ENCODE results near the gene MPEG1. TPM values are rescaled to one million over a fixed set of nuclear protein-coding genes. Genes with fewer than 3 reads are reported as not detected.

The MPEG1 gene
- total and polyA plus RNA-seq, 2 donors (not counting 1 experiment from before 2014, with no cell fraction given), result not detected

DNA sequence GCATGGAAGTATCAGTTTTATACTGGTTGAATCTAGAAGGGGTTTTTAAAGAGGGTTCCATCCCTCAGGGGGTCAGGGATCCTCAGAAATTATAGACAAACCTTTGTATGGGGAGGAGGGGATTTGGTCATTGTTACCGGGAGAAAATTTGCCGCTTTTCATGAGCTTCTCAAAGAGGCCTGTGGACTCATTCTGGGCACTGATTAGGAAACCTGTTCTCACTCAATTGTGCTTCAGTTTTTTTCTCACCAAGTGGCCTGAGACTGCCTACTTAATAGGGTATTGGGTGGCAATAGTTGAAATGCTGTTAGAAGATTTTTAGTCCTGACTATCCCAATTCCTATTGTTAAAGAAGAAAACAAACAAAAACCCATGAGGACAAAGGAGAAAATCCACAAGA, 14.0 kb downstream of the MPEG1 start:
- Histone ChIP-seq H3K27me3 (ENCODE audit: control insufficient read depth, insufficient read depth, low read length) (no peaks in the 10 kb centered on the region), H3K79me2 (ENCODE audit: control insufficient read depth, insufficient read depth, low read length) (no peaks in the 10 kb centered on the region), H3K27ac (ENCODE audit: insufficient read depth, low read length) (no peak overlapping the region), H3K4me3 (replicated peaks in 1 of 4; ENCODE audit: control extremely low read depth in 1 of 4, insufficient read depth in 1 of 4, low read depth in 3 of 4, low read length in 4 of 4) (no peak overlapping the region), H3K4me1 (ENCODE audit: control insufficient read depth, extremely low read depth, insufficient read depth, low read length) (peaks cover 4% of the 10 kb centered on the region), H4K20me1 (ENCODE audit: control insufficient read depth, extremely low read depth, insufficient read depth, low read length) (no peaks in the 10 kb centered on the region), H3K9me3 (ENCODE audit: control insufficient read depth, insufficient read depth, low read depth, low read length) (no peaks in the 10 kb centered on the region), H3K4me2 (ENCODE audit: extremely low read depth, insufficient read depth, low read length) (no peak overlapping the region), H2AFZ (ENCODE audit: low read length) (no peak overlapping the region), H3K9ac (ENCODE audit: insufficient read depth, low read length) (no peak overlapping the region), H3K36me3 (ENCODE audit: control insufficient read depth, insufficient read depth, low read length) (no peaks in the 10 kb centered on the region)
- no peak for DNase-seq (ENCODE audit: low read depth in 2 of 2)
- no peak for TF ChIP-seq EZH2 (IDR thresholded peaks at IDR 0.05; ENCODE audit: low read length, missing control alignments)
- TF ChIP-seq, protein P1, sequence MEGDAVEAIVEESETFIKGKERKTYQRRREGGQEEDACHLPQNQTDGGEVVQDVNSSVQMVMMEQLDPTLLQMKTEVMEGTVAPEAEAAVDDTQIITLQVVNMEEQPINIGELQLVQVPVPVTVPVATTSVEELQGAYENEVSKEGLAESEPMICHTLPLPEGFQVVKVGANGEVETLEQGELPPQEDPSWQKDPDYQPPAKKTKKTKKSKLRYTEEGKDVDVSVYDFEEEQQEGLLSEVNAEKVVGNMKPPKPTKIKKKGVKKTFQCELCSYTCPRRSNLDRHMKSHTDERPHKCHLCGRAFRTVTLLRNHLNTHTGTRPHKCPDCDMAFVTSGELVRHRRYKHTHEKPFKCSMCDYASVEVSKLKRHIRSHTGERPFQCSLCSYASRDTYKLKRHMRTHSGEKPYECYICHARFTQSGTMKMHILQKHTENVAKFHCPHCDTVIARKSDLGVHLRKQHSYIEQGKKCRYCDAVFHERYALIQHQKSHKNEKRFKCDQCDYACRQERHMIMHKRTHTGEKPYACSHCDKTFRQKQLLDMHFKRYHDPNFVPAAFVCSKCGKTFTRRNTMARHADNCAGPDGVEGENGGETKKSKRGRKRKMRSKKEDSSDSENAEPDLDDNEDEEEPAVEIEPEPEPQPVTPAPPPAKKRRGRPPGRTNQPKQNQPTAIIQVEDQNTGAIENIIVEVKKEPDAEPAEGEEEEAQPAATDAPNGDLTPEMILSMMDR (conservative IDR thresholded peaks at IDR 0.05 in 1 of 2, IDR thresholded peaks at IDR 0.05 in 1 of 2; ENCODE audit: low read depth in 1 of 2, low read length in 2 of 2), result no peak

DNA sequence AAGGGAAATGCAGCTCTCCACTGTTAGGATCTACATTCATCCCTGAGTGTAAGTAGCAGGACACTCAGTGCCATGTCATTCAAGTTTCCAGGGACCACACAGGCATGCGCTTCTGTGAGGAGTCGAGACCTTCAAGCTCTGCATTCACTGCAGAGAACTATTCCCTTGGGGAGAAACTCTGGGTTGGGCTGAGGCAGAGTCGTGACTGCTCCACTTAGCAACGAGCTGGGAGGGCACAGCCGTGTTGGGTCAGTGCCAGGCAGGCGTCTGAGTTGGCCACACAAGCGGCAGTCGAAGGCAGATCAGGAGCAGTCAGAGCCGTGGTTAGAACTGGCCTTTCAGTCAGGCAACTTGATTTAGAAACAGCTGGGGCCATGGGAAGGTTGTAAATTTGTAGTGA, 14.7 kb downstream of the MPEG1 start:
- peaks cover 4% of the 10 kb centered on the region for H3K4me1 ChIP-seq (ENCODE audit: control insufficient read depth, extremely low read depth, insufficient read depth, low read length)
- no peaks in the 10 kb centered on the region for H3K36me3 ChIP-seq (ENCODE audit: control insufficient read depth, insufficient read depth, low read length)
- H3K4me2 ChIP-seq (ENCODE audit: extremely low read depth, insufficient read depth, low read length), result no peak overlapping the region
- DNase-seq (ENCODE audit: low read depth in 2 of 2), result peak; percentile 22 to 71
- no peaks in the 10 kb centered on the region for H3K27me3 ChIP-seq (ENCODE audit: control insufficient read depth, insufficient read depth, low read length)
- H3K9me3 ChIP-seq (ENCODE audit: control insufficient read depth, insufficient read depth, low read depth, low read length), result no peaks in the 10 kb centered on the region
- H3K27ac ChIP-seq (ENCODE audit: insufficient read depth, low read length), result no peak overlapping the region
- no peak overlapping the region for H2AFZ ChIP-seq (ENCODE audit: low read length)
- no peaks in the 10 kb centered on the region for H3K79me2 ChIP-seq (ENCODE audit: control insufficient read depth, insufficient read depth, low read length)
- H3K4me3 ChIP-seq (replicated peaks in 1 of 4; ENCODE audit: control extremely low read depth in 1 of 4, insufficient read depth in 1 of 4, low read depth in 3 of 4, low read length in 4 of 4), result no peak overlapping the region
- H3K9ac ChIP-seq (ENCODE audit: insufficient read depth, low read length), result no peak overlapping the region
- no peaks in the 10 kb centered on the region for H4K20me1 ChIP-seq (ENCODE audit: control insufficient read depth, extremely low read depth, insufficient read depth, low read length)
- TF ChIP-seq EZH2 (IDR thresholded peaks at IDR 0.05; ENCODE audit: low read length, missing control alignments), result no peak
- TF ChIP-seq, protein P1 (conservative IDR thresholded peaks at IDR 0.05 in 1 of 2, IDR thresholded peaks at IDR 0.05 in 1 of 2; ENCODE audit: low read depth in 1 of 2, low read length in 2 of 2), result no peak

DNA sequence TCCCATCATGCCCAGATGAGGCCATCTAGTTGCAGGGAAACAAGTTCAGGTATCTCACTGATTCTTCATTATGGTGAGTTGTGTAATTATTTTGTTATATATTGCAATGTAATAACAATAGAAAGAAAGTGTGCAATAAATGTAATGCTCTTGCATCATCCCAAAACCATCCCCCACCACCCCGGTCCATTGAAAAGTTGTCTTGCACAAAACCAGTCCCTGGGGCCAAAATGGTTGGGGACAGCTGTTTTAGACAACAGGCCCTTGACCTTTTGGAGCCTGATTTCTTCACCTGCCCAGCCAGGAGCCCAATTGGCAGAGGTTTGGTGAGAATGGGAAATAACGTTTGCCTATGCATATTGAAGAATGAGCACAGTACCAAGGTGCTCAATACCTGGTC, 15.9 kb downstream of the MPEG1 start:
- TF ChIP-seq, protein P1 (conservative IDR thresholded peaks at IDR 0.05 in 1 of 2, IDR thresholded peaks at IDR 0.05 in 1 of 2; ENCODE audit: low read depth in 1 of 2, low read length in 2 of 2), result no peak
- TF ChIP-seq EZH2 (IDR thresholded peaks at IDR 0.05; ENCODE audit: low read length, missing control alignments), result no peak
- Histone ChIP-seq H2AFZ (ENCODE audit: low read length) (no peak overlapping the region), H3K4me3 (replicated peaks in 1 of 4; ENCODE audit: control extremely low read depth in 1 of 4, insufficient read depth in 1 of 4, low read depth in 3 of 4, low read length in 4 of 4) (no peak overlapping the region), H3K36me3 (ENCODE audit: control insufficient read depth, insufficient read depth, low read length) (no peaks in the 10 kb centered on the region), H3K79me2 (ENCODE audit: control insufficient read depth, insufficient read depth, low read length) (no peaks in the 10 kb centered on the region), H4K20me1 (ENCODE audit: control insufficient read depth, extremely low read depth, insufficient read depth, low read length) (no peaks in the 10 kb centered on the region), H3K4me2 (ENCODE audit: extremely low read depth, insufficient read depth, low read length) (no peak overlapping the region), H3K27me3 (ENCODE audit: control insufficient read depth, insufficient read depth, low read length) (no peaks in the 10 kb centered on the region), H3K9ac (ENCODE audit: insufficient read depth, low read length) (no peak overlapping the region), H3K27ac (ENCODE audit: insufficient read depth, low read length) (no peak overlapping the region), H3K4me1 (ENCODE audit: control insufficient read depth, extremely low read depth, insufficient read depth, low read length) (peaks cover 4% of the 10 kb centered on the region), H3K9me3 (ENCODE audit: control insufficient read depth, insufficient read depth, low read depth, low read length) (no peaks in the 10 kb centered on the region)
- DNase-seq (ENCODE audit: low read depth in 2 of 2), result no peak

Data from fibroblast of lung (primary cell).